GM12872 (cell line): ENCODE measurements around the gene UBR4.
A peak's percentile ranks its signal among the peaks of the same experiment; 100 is the strongest.

ENCODE experiments used
- CTCF ChIP-seq: IDR thresholded peaks from 3 replicates; pipeline ENCODE4 v1.5.1; 2011; ENCODE audit warnings: low read depth, mild to moderate bottlenecking, low read length, moderate library complexity; ENCODE audit not compliant: insufficient read depth

The UBR4 gene

GRCh38 chr1:19179597-19180264 lies 30.3 kb downstream of the UBR4 start:
- TF ChIP-seq CTCF, result peak; percentile 29; the same call in 1 of the 3 replicates

GRCh38 chr1:19178734-19179398 lies 31.2 kb downstream of the UBR4 start:
- no peak for TF ChIP-seq CTCF

GRCh38 chr1:19177811-19178210 lies 32.3 kb downstream of the UBR4 start:
- TF ChIP-seq CTCF, result no peak

DNA sequence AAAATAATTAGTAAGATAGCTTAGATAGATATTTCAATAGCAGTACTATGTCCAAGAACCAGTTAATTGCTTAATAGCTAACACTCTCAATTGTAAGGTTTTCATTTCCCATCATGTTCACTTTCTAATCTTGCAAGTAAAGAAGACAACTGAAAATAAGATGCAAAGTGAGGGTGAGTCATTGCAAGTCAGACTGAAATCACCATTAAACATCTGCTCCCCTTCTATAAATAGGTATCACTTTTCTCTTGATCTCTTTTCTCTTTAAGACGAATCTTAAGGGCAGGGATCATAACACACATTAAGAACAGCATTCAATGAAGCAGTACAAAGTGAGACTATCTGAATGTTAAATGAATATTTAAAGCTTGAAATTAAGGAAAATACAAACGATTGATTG lies 40.4 kb downstream of the UBR4 start:
- no peak for TF ChIP-seq CTCF

DNA sequence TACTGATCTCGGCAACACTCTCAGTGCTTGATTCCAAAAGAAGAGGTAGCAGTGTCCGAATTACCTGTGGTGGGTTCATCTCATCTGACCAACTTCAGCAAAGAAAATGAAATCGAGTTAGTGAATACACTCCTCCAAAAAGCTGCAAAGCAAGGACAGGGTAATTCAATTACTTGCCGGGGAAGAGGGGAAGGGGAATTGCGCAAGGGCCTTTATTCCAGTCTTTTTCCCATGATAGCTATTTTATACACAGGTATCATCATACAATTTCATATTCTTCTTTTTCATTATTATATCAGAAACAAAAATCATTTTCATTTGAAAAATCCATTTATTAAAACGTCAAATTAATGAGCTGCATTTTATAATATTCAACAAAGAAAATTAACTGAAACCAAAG lies 42.9 kb downstream of the UBR4 start:
- no peak for TF ChIP-seq CTCF

DNA sequence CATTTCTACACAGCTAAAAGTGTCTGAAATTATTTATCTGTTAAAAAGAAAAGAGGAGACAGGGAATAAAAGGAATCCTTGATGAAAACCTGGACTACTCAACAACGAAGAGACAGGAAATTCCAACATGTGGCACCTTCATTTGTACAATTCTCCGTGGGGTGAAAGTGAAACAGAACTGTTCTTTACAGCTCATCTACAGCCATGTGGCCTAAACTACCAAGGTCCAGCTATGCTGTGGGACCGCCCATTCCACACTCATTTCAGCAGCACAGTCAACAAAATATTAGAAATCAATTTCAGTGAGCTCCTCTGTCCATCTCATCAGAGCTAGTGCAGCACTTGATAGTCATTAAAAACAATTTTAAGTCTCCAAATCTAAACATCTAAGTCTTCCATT lies 44.0 kb downstream of the UBR4 start:
- TF ChIP-seq CTCF, result no peak

DNA sequence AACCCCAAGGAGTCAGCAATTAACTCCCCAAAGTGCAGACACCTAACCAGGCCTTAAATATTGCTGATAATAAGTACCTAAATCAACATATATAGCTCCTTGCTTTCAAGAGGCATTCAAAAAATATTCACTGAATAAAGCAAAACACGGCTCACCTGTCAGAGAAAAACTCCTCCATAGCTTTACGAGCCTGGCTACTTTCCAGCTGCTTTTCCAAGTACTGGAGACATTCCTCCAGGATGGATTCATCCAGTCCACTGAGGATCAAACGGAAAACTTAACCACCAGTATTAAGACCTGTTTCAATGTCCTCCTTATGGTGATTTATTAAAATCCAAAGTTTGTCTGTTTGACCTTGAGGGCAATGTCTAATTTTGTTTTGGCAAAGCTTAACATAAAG lies 44.6 kb downstream of the UBR4 start:
- no peak for TF ChIP-seq CTCF
